HepG2 (cell line): ENCODE data around the gene ONECUT3. TPM values are rescaled to one million over a fixed set of nuclear protein-coding genes. Genes with fewer than 3 reads are reported as not detected.
A peak's percentile ranks its signal among the peaks of the same experiment; 100 is the strongest.

ENCODE experiments used
- AGO1 ChIP-seq: fragments of 200-400 bp; formaldehyde crosslinking; IDR thresholded peaks from 2 replicates; pipeline ENCODE4 v1.6.1; 2017; ENCODE audit warnings: mild to moderate bottlenecking, low read depth, low read length, moderate library complexity; ENCODE audit not compliant: poor library complexity, severe bottlenecking
- HBP1 ChIP-seq: IDR thresholded peaks from 2 replicates; pipeline ENCODE4 v1.6.1; 2016; ENCODE audit warnings: low read depth, control low read depth
- HMGXB4 ChIP-seq, 2 experiments: sonication (generic) in 1 of 2; formaldehyde crosslinking in 1 of 2; IDR thresholded peaks; 2 replicates each; pipeline versions ENCODE4 v1.4.0 to v1.6.1; 2018 to 2020; ENCODE audit warnings: missing genetic modification reagents in 2 of 2, borderline replicate concordance in 1 of 2, low read depth in 1 of 2, mild to moderate bottlenecking in 1 of 2, missing biosample characterization in 1 of 2
- HNF4G ChIP-seq, 2 experiments: sonication (generic) in 1 of 2; formaldehyde crosslinking in 1 of 2; IDR thresholded peaks; 2 replicates each; pipeline versions ENCODE4 v1.4.0 to v1.6.1; 2011 to 2020; ENCODE audit warnings: borderline replicate concordance in 2 of 2, low read depth in 2 of 2, mild to moderate bottlenecking in 2 of 2, low read length in 1 of 2, missing genetic modification reagents in 1 of 2, moderate library complexity in 1 of 2
- KDM2A ChIP-seq: sonication (generic); formaldehyde crosslinking; IDR thresholded peaks from 2 replicates; pipeline ENCODE4 v1.4.0; 2020; ENCODE audit warnings: low read depth, missing genetic modification reagents, borderline replicate concordance
- NFYB ChIP-seq: sonication (generic); formaldehyde crosslinking; IDR thresholded peaks from 2 replicates; pipeline ENCODE4 v1.4.0; 2020; ENCODE audit warnings: missing genetic modification reagents
- ONECUT2 ChIP-seq: sonication (generic); formaldehyde crosslinking; IDR thresholded peaks from 2 replicates; pipeline ENCODE4 v1.4.0; 2020; ENCODE audit warnings: missing genetic modification reagents
- SMC3 ChIP-seq: IDR thresholded peaks from 2 replicates; pipeline ENCODE4 v1.6.1; 2011; ENCODE audit warnings: low read length, improper control_type of control experiment
- SMYD3 ChIP-seq: sonication (generic); formaldehyde crosslinking; IDR thresholded peaks from 2 replicates; pipeline ENCODE4 v1.8.1; 2023; ENCODE audit warnings: mild to moderate bottlenecking, missing genetic modification reagents
- SPEN ChIP-seq: sonication (generic); formaldehyde crosslinking; IDR thresholded peaks from 2 replicates; pipeline ENCODE4 v1.5.1; 2020; ENCODE audit warnings: low read depth, mild to moderate bottlenecking, missing genetic modification reagents
- ZNF207 ChIP-seq: fragments of 450-650 bp; IDR thresholded peaks from 2 replicates; pipeline ENCODE4 v1.6.1; 2016; ENCODE audit warnings: antibody characterized with exemption, borderline replicate concordance
- ZNF552 ChIP-seq: sonication (generic); formaldehyde crosslinking; IDR thresholded peaks from 2 replicates; pipeline ENCODE4 v1.9.0; 2022; ENCODE audit warnings: missing genetic modification reagents, mild to moderate bottlenecking, borderline replicate concordance
- ZNF691 ChIP-seq: sonication (generic); formaldehyde crosslinking; IDR thresholded peaks from 2 replicates; pipeline ENCODE4 v1.4.0; 2020; ENCODE audit warnings: missing genetic modification reagents, low read depth, mild to moderate bottlenecking, borderline replicate concordance
- ZNF788 ChIP-seq: sonication (generic); formaldehyde crosslinking; IDR thresholded peaks from 2 replicates; pipeline ENCODE4 v1.5.0; 2020; ENCODE audit warnings: mild to moderate bottlenecking, missing genetic modification reagents, borderline replicate concordance
- ZSCAN29 ChIP-seq: sonication (generic); formaldehyde crosslinking; conservative IDR thresholded peaks from 2 replicates; pipeline ENCODE4 v1.4.0; 2020; ENCODE audit warnings: mild to moderate bottlenecking, missing genetic modification reagents
- polyA plus RNA-seq, 8 experiments: library from polyadenylated mRNA; depleted of rRNA in 3 of 8; stranded (reverse) in 7 of 8; unstranded in 1 of 8; fragments of >200 nt; fragmentation: Illumina TruSeq in 4 of 8; extraction: Trizol in 4 of 8; gene quantifications; 2 replicates each; pipeline versions ENCODE4 v1.2.1 to v1.2.3, GENCODE V29; 2011 to 2016; ENCODE audit warnings: low read depth in 4 of 8, missing spikeins in 1 of 8, mixed read lengths in 1 of 8; ENCODE audit not compliant: insufficient read depth in 1 of 8
- total RNA-seq, 5 experiments: library from RNA; depleted of rRNA; stranded (reverse); fragments of >200 nt; fragmentation: Illumina TruSeq; extraction: Trizol; gene quantifications; 2 replicates each; pipeline ENCODE4 v1.2.3, GENCODE V29; 2016; ENCODE audit warnings: low read depth in 1 of 5

ONECUT3 gene
- total and polyA plus RNA-seq, 2 of the 13 experiments (the other 11 are each of a cell fraction or from before 2014, with no cell fraction given), result under 0.01 TPM; not detected in 1

- TF ChIP-seq HMGXB4 (CRISPR knock-in tag; IDR thresholded peaks at IDR 0.05; ENCODE audit: borderline replicate concordance in 1 of 2, low read depth in 1 of 2) (peak; percentile 92 to 96), ZSCAN29 (CRISPR knock-in tag) (0 out of 2 replicates have a peak, but pooled peaks have one; percentile 40), ZNF552 (CRISPR knock-in tag) (no peak), ZNF207 (no peak), KDM2A (CRISPR knock-in tag) (peak; percentile 84; the same call in 1 of the 2 replicates), AGO1 (peak; percentile 67), HBP1 (CRISPR knock-in tag) (peak; percentile 89), ZNF788 (CRISPR knock-in tag) (peak; percentile 85; the same call in 1 of the 2 replicates), HNF4G (IDR thresholded peaks at IDR 0.05; ENCODE audit: borderline replicate concordance, low read depth, low read length) (no peak), HNF4G (CRISPR knock-in tag; IDR thresholded peaks at IDR 0.05; ENCODE audit: borderline replicate concordance, low read depth) (peak; percentile 68), SMC3 (peak; percentile 34; the same call in 1 of the 2 replicates), ONECUT2 (CRISPR knock-in tag) (no peak), NFYB (CRISPR knock-in tag) (no peak; the same call in 1 of the 2 replicates), ZNF691 (peak; percentile 68; the same call in 1 of the 2 replicates), SMYD3 (no peak), SPEN (CRISPR knock-in tag) (peak; percentile 17; the same call in 1 of the 2 replicates)
These were observed 59.3 kb downstream of the ONECUT3 start (continued) for GRCh38 chr19:1812426-1813191.
